HG02970 (cell line): ENCODE data around the gene SIN3B.

ENCODE experiments used
- ATAC-seq: cut with Tn5 transposase; IDR thresholded peaks from one replicate; pipeline ENCODE4 v1.9.1; 2021; ENCODE audit warnings: mild to moderate bottlenecking, moderate library complexity, moderate number of reproducible peaks; ENCODE audit not compliant: unreplicated experiment, low FRiP score

SIN3B gene

GRCh38 chr19:16822648-16823047 is 6.5 kb upstream of the SIN3B start:
- no peak for ATAC-seq

GRCh38 chr19:16824658-16825311 is 4.4 kb upstream of the SIN3B start:
- ATAC-seq, result no peak

DNA sequence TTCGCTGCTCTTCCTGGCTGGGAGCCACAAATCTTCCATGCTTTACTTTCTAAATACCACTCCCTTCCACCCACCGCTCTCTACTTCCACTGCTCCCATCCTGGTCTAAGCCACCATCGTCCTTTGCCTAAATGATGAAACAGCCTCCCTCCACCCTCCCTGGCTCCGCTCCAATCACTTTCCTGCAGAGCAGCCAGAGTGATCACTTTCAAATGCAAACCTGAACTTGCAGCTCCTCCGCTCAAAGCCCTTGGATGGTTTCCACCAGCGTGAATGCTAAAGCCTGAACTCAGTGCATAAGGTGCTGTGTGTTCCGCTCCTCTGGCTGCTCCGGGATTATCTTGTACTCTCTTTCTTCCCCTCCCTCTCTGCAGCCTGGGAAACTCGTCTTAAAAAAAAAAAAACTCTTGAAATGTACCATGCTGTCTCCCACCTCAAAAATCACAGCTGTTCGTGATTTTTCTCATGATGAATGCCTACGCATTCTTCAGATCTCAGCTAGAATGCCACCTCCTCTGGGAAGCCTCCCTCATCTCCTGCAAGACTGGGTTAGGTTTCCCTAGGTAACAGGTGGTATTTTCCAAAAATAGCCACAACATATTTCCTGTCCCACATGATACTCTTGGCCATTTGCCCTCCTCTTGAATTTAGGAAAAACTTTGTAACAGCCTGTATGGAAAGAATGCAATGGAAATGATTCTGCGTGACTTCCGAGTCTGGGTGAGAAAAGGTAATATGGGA is 3.7 kb upstream of the SIN3B start:
- no peak for ATAC-seq

- no peak for ATAC-seq
Measured at GRCh38 chr19:16829822-16830289, 658 bp downstream of the SIN3B start.

DNA sequence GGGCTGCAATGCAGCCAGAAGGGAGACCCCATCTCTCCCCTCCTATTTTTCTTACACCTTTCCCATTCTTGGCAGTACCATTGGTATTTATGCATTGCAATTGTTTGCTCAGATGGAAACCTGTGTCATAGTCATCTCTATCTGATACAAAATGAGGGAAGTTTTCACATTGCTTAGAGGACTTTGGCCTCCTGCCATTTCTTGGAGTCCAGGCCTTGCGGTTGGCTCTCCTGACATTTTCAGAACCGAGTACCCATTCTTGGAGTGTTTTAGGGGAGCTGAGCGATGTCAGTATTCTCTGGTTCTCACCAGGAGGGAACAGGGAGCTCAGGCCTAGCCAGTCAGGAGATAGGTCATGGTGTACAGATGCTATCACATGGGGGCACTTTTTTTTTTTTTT is 1.5 kb downstream of the SIN3B start:
- no peak for ATAC-seq

DNA sequence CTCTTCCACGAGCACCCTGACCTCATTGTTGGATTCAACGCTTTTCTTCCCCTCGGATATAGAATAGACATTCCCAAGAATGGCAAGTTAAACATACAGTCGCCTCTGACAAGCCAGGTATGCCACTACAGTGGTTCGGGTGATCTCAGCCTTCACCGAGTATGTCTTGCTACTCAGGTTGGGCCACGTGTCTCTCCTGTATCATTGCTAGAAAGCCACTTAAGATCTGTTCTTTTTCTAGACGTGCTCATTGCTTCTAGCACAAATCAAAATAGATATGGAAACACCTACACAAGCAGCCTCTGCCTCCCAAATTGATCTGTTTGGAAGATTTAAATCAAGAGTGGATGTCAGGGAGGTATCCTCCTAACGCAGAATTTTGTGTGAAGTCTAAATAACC is 2.3 kb downstream of the SIN3B start:
- ATAC-seq, result no peak

GRCh38 chr19:16834747-16835146 is 5.5 kb downstream of the SIN3B start:
- ATAC-seq, result no peak

DNA sequence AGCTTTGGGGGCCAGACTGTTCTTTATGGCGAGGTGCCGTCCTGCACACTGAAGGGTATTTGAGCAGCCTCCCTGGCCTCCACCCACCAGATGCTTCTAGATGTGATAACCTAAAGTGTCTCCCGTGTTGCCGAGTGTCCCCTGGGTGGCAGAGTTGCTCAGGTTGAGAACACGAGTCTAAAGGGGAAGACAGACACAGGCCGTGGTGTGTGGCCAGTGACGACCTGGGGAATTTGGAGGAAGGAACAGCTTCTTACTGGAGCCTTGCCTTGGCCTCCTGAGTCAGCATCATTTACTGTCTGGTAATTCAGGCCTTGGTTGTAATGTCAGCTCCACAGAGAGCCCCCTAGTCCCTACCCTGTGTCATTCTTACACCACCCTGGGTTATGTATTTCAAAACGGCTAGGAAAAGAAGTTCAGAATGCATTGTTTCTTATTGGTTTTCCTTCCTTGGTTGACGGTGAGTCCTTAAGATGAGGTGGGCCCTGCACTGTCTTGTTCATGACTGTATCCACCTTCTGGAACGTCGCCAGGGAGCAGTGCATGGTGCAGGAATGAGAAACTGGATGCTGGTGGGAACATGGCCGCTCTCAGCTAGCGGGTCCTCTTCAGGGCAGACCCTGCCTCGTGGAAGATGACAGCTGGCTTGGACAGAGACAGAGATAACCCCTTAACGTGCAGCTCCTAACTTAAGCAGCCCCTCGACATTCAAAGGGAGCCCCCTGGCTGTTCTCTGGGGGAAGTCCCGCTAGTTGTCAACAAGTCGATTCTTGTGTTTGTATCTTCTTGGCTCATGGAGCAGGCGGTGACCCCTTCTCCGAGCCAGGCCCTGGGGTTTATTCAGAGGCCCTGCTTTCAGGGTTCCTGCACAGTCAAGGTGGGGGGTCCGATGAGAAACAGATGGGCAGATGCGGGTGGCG is 7.2 kb downstream of the SIN3B start:
- ATAC-seq, result no peak

DNA sequence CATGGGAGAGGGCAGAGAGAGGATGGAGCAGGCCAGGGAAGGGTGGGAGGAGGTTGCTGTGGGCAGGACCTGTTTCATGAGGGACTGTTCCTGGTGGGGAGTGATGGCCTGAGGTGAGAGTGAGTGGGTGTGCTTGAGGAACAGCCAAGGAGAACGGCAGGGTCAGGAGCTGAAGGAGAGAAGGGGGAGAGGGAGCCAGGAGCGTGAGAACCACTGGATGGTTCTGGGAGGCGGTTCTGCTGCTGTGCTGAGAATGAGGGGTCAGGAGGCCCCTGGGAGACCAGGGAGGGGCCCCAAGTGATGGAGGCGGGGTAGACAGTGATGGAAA is 7.8 kb downstream of the SIN3B start:
- no peak for ATAC-seq

DNA sequence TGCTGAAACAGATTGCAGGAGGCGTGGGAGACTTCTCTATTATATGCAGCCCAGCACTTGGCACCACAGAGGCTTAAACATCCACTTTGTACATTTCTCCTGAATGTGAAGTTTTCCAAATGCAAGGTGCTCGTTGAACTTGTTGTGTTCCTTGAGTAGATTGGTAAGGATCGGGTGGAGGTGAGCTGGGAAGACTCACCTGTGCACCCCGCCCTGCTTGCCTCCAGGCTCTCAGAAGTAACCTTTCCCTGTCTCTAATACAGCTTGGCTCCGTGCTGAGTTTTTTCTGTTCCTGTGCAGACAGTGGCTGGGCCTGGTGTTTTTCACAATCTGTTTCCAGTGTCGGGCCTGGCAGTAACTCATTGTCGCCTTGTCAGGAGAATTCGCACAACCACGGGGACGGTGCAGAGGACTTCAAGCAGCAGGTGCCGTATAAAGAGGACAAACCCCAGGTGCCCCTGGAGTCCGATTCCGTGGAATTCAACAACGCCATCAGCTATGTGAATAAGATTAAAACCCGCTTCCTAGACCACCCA is 12.3 kb downstream of the SIN3B start:
- ATAC-seq, result no peak

- ATAC-seq, result no peak
Measured at GRCh38 chr19:16846901-16847300, 17.7 kb downstream of the SIN3B start.

DNA sequence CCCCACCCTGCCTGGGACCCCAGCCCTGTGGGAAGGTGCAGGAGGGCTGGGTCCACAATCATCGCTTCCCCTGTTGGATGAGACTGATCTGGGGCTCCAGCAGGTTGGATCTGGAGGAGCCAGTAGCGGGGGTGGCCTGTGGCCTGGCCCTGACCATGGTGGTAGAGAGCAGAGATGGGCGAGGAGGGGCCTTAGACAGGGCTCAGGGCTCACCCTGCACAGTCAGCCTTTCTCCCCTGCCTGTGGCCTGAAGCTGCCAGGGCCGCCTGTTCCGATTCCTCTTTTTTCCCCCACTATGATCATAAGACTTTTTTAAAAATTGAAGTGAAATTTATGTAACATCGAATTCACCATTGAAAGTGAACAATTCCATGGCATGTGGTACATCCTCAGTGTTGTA is 18.2 kb downstream of the SIN3B start:
- ATAC-seq, result no peak

GRCh38 chr19:16849168-16849567 is 20.0 kb downstream of the SIN3B start:
- ATAC-seq, result no peak

DNA sequence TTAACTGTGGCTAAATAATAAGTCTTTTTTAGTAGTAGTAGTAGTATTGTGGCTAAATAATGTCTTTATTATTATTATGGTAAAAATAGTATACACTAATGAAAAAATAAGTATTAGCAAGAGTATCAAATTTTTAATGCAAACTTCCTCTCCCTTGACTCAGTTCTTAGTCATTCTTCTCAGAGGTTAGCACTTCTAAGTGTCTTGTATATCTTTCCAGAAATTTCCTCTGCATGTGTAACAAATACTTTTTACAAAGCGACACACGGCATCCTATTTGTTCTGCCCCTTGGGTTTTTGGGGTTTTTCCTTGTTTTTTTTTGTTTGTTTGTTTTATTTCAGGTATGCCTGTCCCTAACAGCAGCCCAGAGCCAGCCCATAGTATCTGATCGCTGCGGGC is 20.9 kb downstream of the SIN3B start:
- no peak for ATAC-seq

- ATAC-seq, result no peak
Measured at GRCh38 chr19:16851031-16851712, 22.0 kb downstream of the SIN3B start.

DNA sequence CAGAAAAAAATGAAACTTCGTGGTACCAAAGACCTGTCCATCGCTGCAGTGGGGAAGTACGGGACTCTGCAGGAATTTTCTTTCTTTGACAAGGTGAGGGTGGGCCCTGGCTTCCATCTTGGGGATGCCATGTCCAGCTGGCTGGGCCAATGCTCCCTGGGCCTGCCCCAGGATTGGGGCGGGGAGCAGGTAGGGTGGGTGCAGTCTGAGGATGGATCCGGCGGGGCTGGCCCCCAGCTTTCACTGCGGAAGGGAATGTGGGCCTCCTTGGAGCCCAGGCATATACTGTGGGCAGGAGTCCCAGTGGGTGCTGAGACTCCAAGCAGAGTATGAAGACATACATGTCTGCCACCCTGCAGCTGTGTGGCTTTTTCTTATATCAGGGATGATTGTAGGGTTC is 23.9 kb downstream of the SIN3B start:
- ATAC-seq, result no peak

GRCh38 chr19:16856091-16856490 is 26.9 kb downstream of the SIN3B start:
- ATAC-seq, result no peak

- no peak for ATAC-seq
Measured at GRCh38 chr19:16859626-16860025, 30.4 kb downstream of the SIN3B start.

GRCh38 chr19:16860118-16860517 is 30.9 kb downstream of the SIN3B start:
- ATAC-seq, result no peak

DNA sequence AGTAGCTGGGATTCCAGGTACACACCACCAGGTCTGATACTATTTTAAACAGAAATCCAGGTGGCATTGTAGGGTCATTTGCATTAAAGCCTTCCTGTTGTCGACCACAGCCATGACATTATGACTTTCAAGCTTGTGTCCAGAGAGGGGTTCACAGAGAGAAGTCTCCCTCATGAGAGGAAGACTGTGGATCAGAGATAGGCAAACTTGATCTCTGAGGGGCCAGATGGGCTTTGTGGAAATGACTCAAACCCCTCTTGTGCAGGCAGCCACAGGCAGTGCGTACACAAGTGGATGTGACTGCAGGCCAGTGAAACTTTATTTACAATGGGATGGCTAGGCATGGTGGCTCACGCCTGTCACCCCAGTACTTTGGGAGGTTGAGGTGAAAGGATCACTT is 31.8 kb downstream of the SIN3B start:
- ATAC-seq, result no peak
